ENCODE results near the gene SLC16A7.

SLC16A7 gene

GRCh38 chr12:59763835-59764234, 168.0 kb downstream of the SLC16A7 start:
- peaks cover 4% of the 10 kb centered on the region for H3K9me3 Mint-ChIP-seq
- H3K36me3 Mint-ChIP-seq (ENCODE audit: low read depth) = peaks cover 27% of the 10 kb centered on the region
- DNase-seq = no peak
- ATAC-seq = no peak
- H3K4me3 Mint-ChIP-seq = no peak overlapping the region
- no peak overlapping the region for H3K27ac Mint-ChIP-seq
- peaks cover 4% of the 10 kb centered on the region for H3K4me1 Mint-ChIP-seq
- no peaks in the 10 kb centered on the region for H3K27me3 Mint-ChIP-seq

- H3K4me3 Mint-ChIP-seq = no peak overlapping the region
Observed at GRCh38 chr12:59768031-59768430, 172.2 kb downstream of the SLC16A7 start.

GRCh38 chr12:59780605-59781135, 184.8 kb downstream of the SLC16A7 start:
- Mint-ChIP-seq H3K9me3 (no peaks in the 10 kb centered on the region), H3K4me3 (no peak overlapping the region), H3K4me1 (no peaks in the 10 kb centered on the region), H3K27ac (no peak overlapping the region), H3K27me3 (no peaks in the 10 kb centered on the region), H3K36me3 (ENCODE audit: low read depth) (peaks cover 16% of the 10 kb centered on the region)
- no peak for ATAC-seq
- DNase-seq = no peak

More at GRCh38 chr12:59768031-59768430, 172.2 kb downstream of the SLC16A7 start:
- Mint-ChIP-seq H3K9me3 (peaks cover 4% of the 10 kb centered on the region), H3K36me3 (ENCODE audit: low read depth) (peaks cover 26% of the 10 kb centered on the region), H3K27ac (no peak overlapping the region), H3K27me3 (no peaks in the 10 kb centered on the region), H3K4me1 (peaks cover 4% of the 10 kb centered on the region)
- ATAC-seq (no peak), DNase-seq (no peak)

- Mint-ChIP-seq H3K4me3 (no peak overlapping the region), H3K27me3 (no peaks in the 10 kb centered on the region), H3K4me1 (no peaks in the 10 kb centered on the region), H3K27ac (no peak overlapping the region), H3K9me3 (peaks cover 23% of the 10 kb centered on the region), H3K36me3 (ENCODE audit: low read depth) (peaks cover 14% of the 10 kb centered on the region)
- ATAC-seq (no peak), DNase-seq (no peak)
Observed at GRCh38 chr12:59787610-59788009, 191.8 kb downstream of the SLC16A7 start.

- H3K27ac Mint-ChIP-seq = no peak overlapping the region
- DNase-seq (no peak), ATAC-seq (no peak)
- no peaks in the 10 kb centered on the region for H3K27me3 Mint-ChIP-seq
- H3K4me3 Mint-ChIP-seq = no peak overlapping the region
- H3K36me3 Mint-ChIP-seq (ENCODE audit: low read depth) = peaks cover 29% of the 10 kb centered on the region
- no peaks in the 10 kb centered on the region for H3K4me1 Mint-ChIP-seq
- peaks cover 45% of the 10 kb centered on the region for H3K9me3 Mint-ChIP-seq
Observed at GRCh38 chr12:59792647-59793046, 196.8 kb downstream of the SLC16A7 start.

GRCh38 chr12:59803735-59804134, 207.9 kb downstream of the SLC16A7 start:
- ATAC-seq (no peak), DNase-seq (no peak)
- no peaks in the 10 kb centered on the region for H3K4me1 Mint-ChIP-seq
- H3K4me3 Mint-ChIP-seq = no peak overlapping the region
- no peaks in the 10 kb centered on the region for H3K27me3 Mint-ChIP-seq
- no peak overlapping the region for H3K27ac Mint-ChIP-seq
- peaks cover 29% of the 10 kb centered on the region for H3K9me3 Mint-ChIP-seq
- no peaks in the 10 kb centered on the region for H3K36me3 Mint-ChIP-seq (ENCODE audit: low read depth)

GRCh38 chr12:59808317-59808910, 212.6 kb downstream of the SLC16A7 start:
- Mint-ChIP-seq H3K4me3 (no peak overlapping the region), H3K27ac (no peak overlapping the region), H3K27me3 (no peaks in the 10 kb centered on the region), H3K36me3 (ENCODE audit: low read depth) (no peaks in the 10 kb centered on the region), H3K9me3 (no peaks in the 10 kb centered on the region), H3K4me1 (no peaks in the 10 kb centered on the region)
- DNase-seq = no peak
- ATAC-seq = peak; percentile 72

GRCh38 chr12:59811991-59812390, 216.2 kb downstream of the SLC16A7 start:
- Mint-ChIP-seq H3K9me3 (no peaks in the 10 kb centered on the region), H3K4me1 (no peaks in the 10 kb centered on the region), H3K4me3 (no peak overlapping the region), H3K27ac (no peak overlapping the region), H3K27me3 (no peaks in the 10 kb centered on the region), H3K36me3 (ENCODE audit: low read depth) (no peaks in the 10 kb centered on the region)
- no peak for ATAC-seq
- DNase-seq = no peak

- ATAC-seq (no peak), DNase-seq (no peak)
- Mint-ChIP-seq H3K4me3 (no peak overlapping the region), H3K36me3 (ENCODE audit: low read depth) (no peaks in the 10 kb centered on the region), H3K27ac (no peak overlapping the region), H3K27me3 (no peaks in the 10 kb centered on the region), H3K4me1 (no peaks in the 10 kb centered on the region), H3K9me3 (no peaks in the 10 kb centered on the region)
Observed at GRCh38 chr12:59812716-59813115, 216.9 kb downstream of the SLC16A7 start.

GRCh38 chr12:59820594-59821011, 224.8 kb downstream of the SLC16A7 start:
- Mint-ChIP-seq H3K4me3 (no peak overlapping the region), H3K27ac (no peak overlapping the region), H3K27me3 (no peaks in the 10 kb centered on the region), H3K4me1 (no peaks in the 10 kb centered on the region), H3K36me3 (ENCODE audit: low read depth) (no peaks in the 10 kb centered on the region), H3K9me3 (peaks cover 6% of the 10 kb centered on the region)
- no peak for DNase-seq
- ATAC-seq = no peak

- Mint-ChIP-seq H3K4me1 (no peaks in the 10 kb centered on the region), H3K4me3 (no peak overlapping the region), H3K9me3 (peaks cover 2% of the 10 kb centered on the region), H3K36me3 (ENCODE audit: low read depth) (no peaks in the 10 kb centered on the region), H3K27ac (no peak overlapping the region), H3K27me3 (no peaks in the 10 kb centered on the region)
- ATAC-seq (no peak), DNase-seq (no peak)
Observed at GRCh38 chr12:59823567-59823966, 227.7 kb downstream of the SLC16A7 start.

GRCh38 chr12:59827767-59828166, 231.9 kb downstream of the SLC16A7 start:
- no peaks in the 10 kb centered on the region for H3K4me1 Mint-ChIP-seq
- no peak for ATAC-seq
- peaks cover 4% of the 10 kb centered on the region for H3K27me3 Mint-ChIP-seq
- no peaks in the 10 kb centered on the region for H3K9me3 Mint-ChIP-seq
- H3K36me3 Mint-ChIP-seq (ENCODE audit: low read depth) = no peaks in the 10 kb centered on the region
- no peak overlapping the region for H3K27ac Mint-ChIP-seq
- no peak for DNase-seq
- H3K4me3 Mint-ChIP-seq = no peak overlapping the region

- peaks cover 4% of the 10 kb centered on the region for H3K27me3 Mint-ChIP-seq
- ATAC-seq = no peak
- no peaks in the 10 kb centered on the region for H3K4me1 Mint-ChIP-seq
- no peak for DNase-seq
- H3K36me3 Mint-ChIP-seq (ENCODE audit: low read depth) = no peaks in the 10 kb centered on the region
- no peak overlapping the region for H3K4me3 Mint-ChIP-seq
- no peak overlapping the region for H3K27ac Mint-ChIP-seq
- H3K9me3 Mint-ChIP-seq = no peaks in the 10 kb centered on the region
Observed at GRCh38 chr12:59828521-59828920, 232.7 kb downstream of the SLC16A7 start.

GRCh38 chr12:59833408-59833807, 237.6 kb downstream of the SLC16A7 start:
- Mint-ChIP-seq H3K4me1 (no peaks in the 10 kb centered on the region), H3K36me3 (ENCODE audit: low read depth) (no peaks in the 10 kb centered on the region), H3K27ac (no peak overlapping the region), H3K4me3 (no peak overlapping the region), H3K27me3 (peaks cover 4% of the 10 kb centered on the region), H3K9me3 (no peaks in the 10 kb centered on the region)
- ATAC-seq (peak; percentile 40), DNase-seq (no peak)

GRCh38 chr12:59834659-59835474, 239.0 kb downstream of the SLC16A7 start:
- Mint-ChIP-seq H3K36me3 (ENCODE audit: low read depth) (no peaks in the 10 kb centered on the region), H3K27me3 (peaks cover 4% of the 10 kb centered on the region), H3K27ac (no peak overlapping the region), H3K4me3 (no peak overlapping the region), H3K4me1 (no peaks in the 10 kb centered on the region), H3K9me3 (no peaks in the 10 kb centered on the region)
- ATAC-seq (no peak), DNase-seq (no peak)

Measured in activated naive CD8-positive, alpha-beta T cell treated with anti-CD3 and anti-CD28 coated beads, Interleukin-2, amount 50 U/mL, for 24 hours (primary cell).